Endothelial cell (in vitro differentiated cells): ENCODE results near the gene SPPL2A. TPM values are rescaled to one million over a fixed set of nuclear protein-coding genes. Genes with fewer than 3 reads are reported as not detected.
A peak's percentile ranks its signal among the peaks of the same experiment; 100 is the strongest.
"Not testable (repeated sequence)": the region's sequence is repeated elsewhere in the genome, so short reads cannot be mapped to it uniquely, and the experiment has no call there.

Source experiments
- DNase-seq: peaks from one replicate; pipeline ENCODE4 v3.0.0; 2021; ENCODE audit warnings: low spot score
- H3K27ac Mint-ChIP-seq: one replicate; pipeline ENCODE4 v1.8.0; 2021; ENCODE audit warnings: mixed read lengths, inconsistent platforms; ENCODE audit not compliant: unreplicated experiment
- H3K27me3 Mint-ChIP-seq: one replicate; pipeline ENCODE4 v1.8.0; 2021; ENCODE audit warnings: mild to moderate bottlenecking, moderate library complexity, mixed read lengths, inconsistent platforms; ENCODE audit not compliant: unreplicated experiment
- H3K36me3 Mint-ChIP-seq: one replicate; pipeline ENCODE4 v1.8.0; 2021; ENCODE audit warnings: mild to moderate bottlenecking, low read depth, mixed read lengths, inconsistent platforms; ENCODE audit not compliant: unreplicated experiment
- H3K4me1 Mint-ChIP-seq: one replicate; pipeline ENCODE4 v1.8.0; 2021; ENCODE audit warnings: mild to moderate bottlenecking, mixed read lengths, inconsistent platforms; ENCODE audit not compliant: unreplicated experiment
- H3K4me3 Mint-ChIP-seq: one replicate; pipeline ENCODE4 v1.8.0; 2021; ENCODE audit warnings: mild to moderate bottlenecking, mixed read lengths, inconsistent platforms; ENCODE audit not compliant: unreplicated experiment
- H3K9me3 Mint-ChIP-seq: one replicate; pipeline ENCODE4 v1.8.0; 2021; ENCODE audit warnings: mixed read lengths, inconsistent platforms; ENCODE audit not compliant: unreplicated experiment
- long read RNA-seq: library from polyadenylated mRNA; unstranded; transcript quantifications from one replicate; pipeline ENCODE4 v2.0.0, GENCODE V29; 2020; ENCODE audit not compliant: unreplicated experiment
- total RNA-seq: library from RNA; stranded (reverse); fragmentation: NEBNext Ultra II Directional; extraction: Animal tissue kit (Norgen Biotek cat#: 25700); gene quantifications from one replicate; pipeline ENCODE4 v1.2.1, GENCODE V29; 2021; ENCODE audit not compliant: unreplicated experiment
- TF ChIP-seq, protein P1 (sequence below): fragments of 200-600 bp; sonication (generic); IDR thresholded peaks from one replicate; pipeline ENCODE4 v1.5.0; 2021; ENCODE audit warnings: antibody characterized with exemption; ENCODE audit not compliant: unreplicated experiment

SPPL2A gene
- 62.2 TPM for total RNA-seq
- long read RNA-seq, full-length matches to known transcripts: 15 of 34 reads
- long read RNA-seq, partial matches to known transcripts: 3 of 34 reads
- long read RNA-seq, other reads (novel, unspliced or antisense): 16 of 34 reads

GRCh38 chr15:50765195-50765967, at the start of gene SPPL2A:
SPPL2A (minus strand) TSS chr15:50765706; CDS start chr15:50765533, 173 bp downstream.
- Mint-ChIP-seq H3K9me3 (no peaks in the 10 kb centered on the region), H3K4me1 (peaks cover 21% of the 10 kb centered on the region), H3K27me3 (peaks cover 8% of the 10 kb centered on the region), H3K36me3 (peaks cover 3% of the 10 kb centered on the region), H3K27ac (peak within 1 kb of the TSS; percentile 95), H3K4me3 (peak within 1 kb of the TSS; percentile 96)
- peak; percentile 80 for DNase-seq
- TF ChIP-seq, protein P1, sequence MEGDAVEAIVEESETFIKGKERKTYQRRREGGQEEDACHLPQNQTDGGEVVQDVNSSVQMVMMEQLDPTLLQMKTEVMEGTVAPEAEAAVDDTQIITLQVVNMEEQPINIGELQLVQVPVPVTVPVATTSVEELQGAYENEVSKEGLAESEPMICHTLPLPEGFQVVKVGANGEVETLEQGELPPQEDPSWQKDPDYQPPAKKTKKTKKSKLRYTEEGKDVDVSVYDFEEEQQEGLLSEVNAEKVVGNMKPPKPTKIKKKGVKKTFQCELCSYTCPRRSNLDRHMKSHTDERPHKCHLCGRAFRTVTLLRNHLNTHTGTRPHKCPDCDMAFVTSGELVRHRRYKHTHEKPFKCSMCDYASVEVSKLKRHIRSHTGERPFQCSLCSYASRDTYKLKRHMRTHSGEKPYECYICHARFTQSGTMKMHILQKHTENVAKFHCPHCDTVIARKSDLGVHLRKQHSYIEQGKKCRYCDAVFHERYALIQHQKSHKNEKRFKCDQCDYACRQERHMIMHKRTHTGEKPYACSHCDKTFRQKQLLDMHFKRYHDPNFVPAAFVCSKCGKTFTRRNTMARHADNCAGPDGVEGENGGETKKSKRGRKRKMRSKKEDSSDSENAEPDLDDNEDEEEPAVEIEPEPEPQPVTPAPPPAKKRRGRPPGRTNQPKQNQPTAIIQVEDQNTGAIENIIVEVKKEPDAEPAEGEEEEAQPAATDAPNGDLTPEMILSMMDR: no peak

DNA sequence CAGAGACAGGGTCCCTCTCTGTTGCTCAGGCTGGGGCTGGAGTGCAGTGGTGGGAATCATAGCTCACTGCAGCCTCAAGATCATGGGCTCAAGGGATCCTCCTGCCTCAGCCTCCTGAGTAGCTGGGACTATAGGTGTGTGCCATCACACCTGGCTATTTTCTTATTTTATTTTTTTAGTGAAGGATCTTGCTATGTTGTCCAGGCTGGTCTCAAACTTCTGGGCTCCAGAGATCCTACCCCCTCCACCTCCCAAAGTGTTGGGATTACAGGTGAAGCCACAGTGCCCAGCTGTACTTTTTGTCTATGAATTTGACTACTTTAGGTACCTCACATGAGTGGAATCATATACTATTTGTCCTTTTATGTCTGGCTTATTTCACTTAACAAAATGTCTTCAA, 49.1 kb upstream of the SPPL2A start:
- Mint-ChIP-seq H3K9me3 (no peaks in the 10 kb centered on the region), H3K27me3 (no peaks in the 10 kb centered on the region), H3K4me1 (no peaks in the 10 kb centered on the region), H3K27ac (no peak overlapping the region), H3K4me3 (no peak overlapping the region), H3K36me3 (no peaks in the 10 kb centered on the region)
- DNase-seq: no peak
- TF ChIP-seq, protein P1: no peak

DNA sequence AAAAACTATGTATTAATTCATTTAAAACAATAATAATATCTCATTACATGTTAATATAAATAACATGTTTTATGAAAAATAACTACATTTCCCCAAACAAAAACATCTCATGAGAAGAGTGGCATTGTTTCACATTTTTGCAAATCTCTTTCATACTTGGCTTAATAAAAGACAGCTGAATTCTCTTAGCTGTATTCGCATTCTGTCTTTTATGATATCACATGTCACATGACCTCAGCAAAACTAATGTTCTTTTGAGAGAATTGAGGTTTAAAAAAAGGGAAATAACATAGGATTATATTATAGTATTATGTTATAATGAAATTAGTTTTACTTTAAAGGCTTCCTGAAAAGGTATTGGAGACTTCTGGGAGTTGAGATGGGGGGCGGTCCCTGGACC, 48.4 kb upstream of the SPPL2A start:
- H3K9me3 Mint-ChIP-seq: no peaks in the 10 kb centered on the region
- no peaks in the 10 kb centered on the region for H3K4me1 Mint-ChIP-seq
- no peaks in the 10 kb centered on the region for H3K27me3 Mint-ChIP-seq
- H3K36me3 Mint-ChIP-seq: no peaks in the 10 kb centered on the region
- H3K4me3 Mint-ChIP-seq: no peak overlapping the region
- TF ChIP-seq, protein P1: no peak
- DNase-seq: no peak
- H3K27ac Mint-ChIP-seq: no peak overlapping the region

GRCh38 chr15:50813089-50813488, 47.6 kb upstream of the SPPL2A start:
- H3K27ac Mint-ChIP-seq: no peak overlapping the region
- no peaks in the 10 kb centered on the region for H3K4me1 Mint-ChIP-seq
- no peaks in the 10 kb centered on the region for H3K36me3 Mint-ChIP-seq
- peaks cover 2% of the 10 kb centered on the region for H3K27me3 Mint-ChIP-seq
- TF ChIP-seq, protein P1: no peak
- no peak for DNase-seq
- no peaks in the 10 kb centered on the region for H3K9me3 Mint-ChIP-seq
- H3K4me3 Mint-ChIP-seq: no peak overlapping the region

DNA sequence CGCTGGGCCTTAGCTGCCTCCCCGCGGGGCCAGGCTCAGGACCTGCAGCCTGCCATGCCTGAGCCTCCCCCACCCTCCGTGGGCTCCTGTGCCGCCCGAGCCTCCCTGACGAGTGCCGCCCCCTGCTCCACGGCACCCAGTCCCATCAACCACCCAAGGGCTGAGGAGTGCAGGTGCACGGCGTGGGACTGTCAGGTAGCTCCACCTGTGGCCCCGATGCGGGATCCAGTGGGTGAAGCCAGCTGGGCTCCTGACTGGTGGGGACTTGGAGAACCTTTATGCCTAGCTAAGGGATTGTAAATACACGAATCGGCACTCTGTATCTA, 46.6 kb upstream of the SPPL2A start:
- not testable (repeated sequence) for H3K4me3 Mint-ChIP-seq, H3K27me3 Mint-ChIP-seq, DNase-seq, H3K27ac Mint-ChIP-seq, H3K4me1 Mint-ChIP-seq, H3K36me3 Mint-ChIP-seq, H3K9me3 Mint-ChIP-seq

- not testable (repeated sequence) for H3K36me3 Mint-ChIP-seq, H3K4me3 Mint-ChIP-seq, H3K27me3 Mint-ChIP-seq, H3K4me1 Mint-ChIP-seq, H3K27ac Mint-ChIP-seq, H3K9me3 Mint-ChIP-seq, DNase-seq
Observed at GRCh38 chr15:50811461-50812180, 46.1 kb upstream of the SPPL2A start.
